Erythroblast (primary cell): ENCODE results near the gene HIVEP1.

Experiments
- DNase-seq, 2 experiments: peaks; one replicate each; lab custom pipeline; 2025; lab: John Stamatoyannopoulos, UW
- GATA1 ChIP-seq: IDR thresholded peaks from 2 replicates; pipeline ENCODE4 v1.6.1; 2011; ENCODE audit warnings: low read depth, mild to moderate bottlenecking, control low read depth, low read length, moderate library complexity
- POLR2A ChIP-seq: IDR thresholded peaks from 2 replicates; pipeline ENCODE4 v1.6.1; 2011; ENCODE audit warnings: mild to moderate bottlenecking, low read length

The HIVEP1 gene

GRCh38 chr6:12017876-12018401 is 5.8 kb downstream of the HIVEP1 start:
- TF ChIP-seq GATA1 (no peak), POLR2A (no peak)
- DNase-seq, result no peak

DNA sequence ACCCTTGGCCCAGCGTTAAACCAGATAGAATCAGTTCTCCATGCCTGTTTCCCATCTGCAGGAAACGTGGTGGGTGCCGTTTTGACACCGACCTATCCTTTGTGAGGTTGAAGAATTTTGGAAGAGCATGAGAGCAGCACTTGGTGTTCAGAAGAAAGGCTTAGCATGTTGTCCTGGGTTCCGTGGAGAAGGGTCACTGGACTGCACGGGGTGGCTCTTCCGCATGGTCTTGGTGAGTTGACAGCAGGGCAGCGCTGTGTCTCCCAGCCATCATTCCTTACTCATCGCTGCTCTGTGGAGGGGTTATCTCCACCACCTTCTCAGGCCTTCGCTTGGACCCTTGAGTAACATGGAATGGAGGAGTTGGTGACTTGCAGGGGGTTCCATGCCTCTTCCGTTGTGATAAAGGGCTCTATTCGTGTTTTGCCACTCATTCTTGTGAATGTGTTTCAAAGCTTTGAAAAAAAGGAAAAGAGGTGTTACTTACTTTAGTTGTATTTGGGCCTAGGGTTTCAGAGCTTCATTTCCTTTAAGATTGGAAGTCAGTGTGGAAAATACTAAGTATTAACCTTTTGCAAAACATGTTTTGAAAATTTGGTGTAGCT is 8.2 kb downstream of the HIVEP1 start:
- no peak for DNase-seq
- TF ChIP-seq POLR2A, result no peak
- TF ChIP-seq GATA1, result no peak

GRCh38 chr6:12022481-12022880 is 10.4 kb downstream of the HIVEP1 start:
- DNase-seq, result no peak
- no peak for TF ChIP-seq GATA1
- no peak for TF ChIP-seq POLR2A

DNA sequence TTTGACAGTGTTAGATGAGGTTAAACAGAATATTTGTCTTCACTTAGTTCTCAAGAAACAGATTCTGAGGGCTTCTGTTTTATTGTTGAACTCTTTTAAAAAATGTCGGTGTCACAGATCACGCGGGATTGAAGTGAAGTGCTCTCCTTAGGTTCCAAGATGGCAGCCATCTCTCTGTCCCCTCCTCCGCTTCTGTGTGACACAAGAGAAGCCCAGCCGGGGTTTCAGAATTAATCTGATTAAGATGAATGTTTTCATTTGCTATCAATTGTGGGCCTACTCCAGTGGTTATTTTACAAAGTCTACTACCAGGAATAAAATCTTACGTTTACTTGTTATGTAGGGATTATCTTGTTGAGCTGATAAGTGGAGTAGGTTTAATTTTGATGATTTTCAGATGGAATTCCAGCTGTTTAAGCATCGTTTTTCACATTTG is 10.9 kb downstream of the HIVEP1 start:
- no peak for TF ChIP-seq POLR2A
- peak in 1 of 2 experiments; percentile 20 for DNase-seq

DNA sequence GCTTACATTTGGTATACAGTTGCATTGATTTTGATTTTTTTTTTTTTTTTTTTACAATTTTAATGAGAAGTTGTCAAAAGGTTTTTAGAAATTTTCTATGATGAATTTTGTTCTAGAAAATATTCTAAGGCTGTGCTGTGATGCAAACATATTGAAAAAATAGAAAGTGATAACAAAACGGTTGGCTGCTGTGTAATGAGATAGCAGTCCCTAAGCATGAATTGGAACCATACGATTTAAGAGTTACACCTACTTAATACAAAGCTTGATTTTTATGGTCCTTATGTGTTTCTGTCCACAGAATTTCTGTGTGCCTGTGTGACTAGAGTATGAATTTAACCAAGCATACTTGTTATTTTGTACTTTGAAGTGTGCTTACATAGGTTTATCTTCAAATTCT is 12.1 kb downstream of the HIVEP1 start:
- peak; percentile 38 to 56 for DNase-seq
- TF ChIP-seq POLR2A (no peak), GATA1 (no peak)

GRCh38 chr6:12024699-12025434 is 12.8 kb downstream of the HIVEP1 start:
- no peak for TF ChIP-seq POLR2A
- no peak for TF ChIP-seq GATA1
- no peak for DNase-seq

DNA sequence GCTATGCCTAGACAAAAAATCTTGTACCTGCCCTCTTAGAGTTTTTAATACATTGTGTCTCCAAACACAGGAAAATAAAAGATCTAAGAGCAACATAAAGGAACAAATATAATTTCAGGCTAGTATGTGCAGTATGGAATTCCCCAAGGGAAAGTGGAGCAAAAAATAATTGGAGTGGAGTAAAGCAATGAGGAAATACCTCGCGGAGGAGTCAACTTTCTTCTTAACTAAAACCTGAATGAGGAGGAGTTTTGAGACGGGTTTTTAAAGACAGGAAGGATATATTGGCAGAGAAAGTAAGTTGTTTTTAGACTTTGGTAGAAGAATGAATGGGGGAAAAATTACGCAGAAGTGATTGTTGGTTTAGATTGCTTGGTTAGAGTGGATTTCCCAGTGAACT is 14.0 kb downstream of the HIVEP1 start:
- DNase-seq, result no peak
- TF ChIP-seq GATA1, result no peak
- TF ChIP-seq POLR2A, result no peak

GRCh38 chr6:12026833-12027232 is 14.7 kb downstream of the HIVEP1 start:
- no peak for TF ChIP-seq GATA1
- no peak for TF ChIP-seq POLR2A
- DNase-seq, result no peak

DNA sequence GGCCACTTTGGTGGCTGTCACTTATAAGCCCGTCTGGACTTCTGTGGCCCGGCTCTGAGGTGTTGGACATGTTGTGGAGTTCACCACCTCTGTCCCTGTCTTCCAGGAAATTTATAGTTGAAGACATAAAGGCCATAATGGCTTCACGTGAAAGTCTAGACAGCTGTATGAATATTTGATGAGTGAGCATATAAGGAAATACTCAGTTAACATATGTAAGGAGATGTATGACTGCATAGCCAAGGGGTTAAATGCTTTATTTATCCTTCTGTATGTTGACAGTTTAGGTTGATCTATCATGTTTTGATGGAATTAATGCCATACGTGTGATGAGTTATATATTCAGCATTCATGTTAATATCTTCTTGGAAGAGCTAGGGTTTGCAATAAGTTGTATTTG is 16.1 kb downstream of the HIVEP1 start:
- DNase-seq, result no peak
- TF ChIP-seq GATA1 (no peak), POLR2A (no peak)

DNA sequence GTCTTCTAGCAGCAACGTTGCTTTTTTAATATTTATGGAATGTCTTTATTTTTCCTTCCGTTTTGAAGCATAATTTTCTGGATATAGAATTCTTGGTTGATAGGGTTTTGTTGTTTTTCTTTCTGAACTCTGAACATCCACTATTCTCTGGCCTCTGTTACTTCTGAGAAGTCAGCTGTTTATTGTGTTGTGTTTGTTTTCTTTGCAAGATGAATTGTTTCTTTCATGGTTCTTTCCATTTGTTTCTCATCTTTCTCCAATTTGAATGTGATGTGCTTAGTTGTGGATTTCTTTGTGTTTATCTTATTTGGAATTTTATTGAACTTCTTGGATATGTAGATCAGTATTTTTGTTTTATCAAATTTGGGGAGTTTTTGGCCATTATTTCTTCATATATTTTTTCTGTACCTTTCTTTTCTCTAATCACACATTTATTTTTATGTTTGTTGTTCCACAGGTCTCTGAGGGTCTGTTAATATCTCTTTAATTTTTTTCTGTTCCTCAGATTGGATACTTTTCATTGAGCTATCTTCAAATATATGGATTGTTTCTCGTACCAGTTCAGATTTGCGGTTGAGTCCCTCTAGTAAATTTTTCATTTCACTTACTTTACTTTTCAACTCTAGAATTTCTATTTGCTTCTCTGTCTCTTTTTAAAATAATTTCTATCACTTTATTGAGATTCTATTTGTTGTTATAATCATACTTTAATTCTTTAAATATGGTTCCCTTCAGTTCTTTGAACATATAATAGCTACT is 18.0 kb downstream of the HIVEP1 start:
- TF ChIP-seq POLR2A (no peak), GATA1 (no peak)
- DNase-seq, result no peak

DNA sequence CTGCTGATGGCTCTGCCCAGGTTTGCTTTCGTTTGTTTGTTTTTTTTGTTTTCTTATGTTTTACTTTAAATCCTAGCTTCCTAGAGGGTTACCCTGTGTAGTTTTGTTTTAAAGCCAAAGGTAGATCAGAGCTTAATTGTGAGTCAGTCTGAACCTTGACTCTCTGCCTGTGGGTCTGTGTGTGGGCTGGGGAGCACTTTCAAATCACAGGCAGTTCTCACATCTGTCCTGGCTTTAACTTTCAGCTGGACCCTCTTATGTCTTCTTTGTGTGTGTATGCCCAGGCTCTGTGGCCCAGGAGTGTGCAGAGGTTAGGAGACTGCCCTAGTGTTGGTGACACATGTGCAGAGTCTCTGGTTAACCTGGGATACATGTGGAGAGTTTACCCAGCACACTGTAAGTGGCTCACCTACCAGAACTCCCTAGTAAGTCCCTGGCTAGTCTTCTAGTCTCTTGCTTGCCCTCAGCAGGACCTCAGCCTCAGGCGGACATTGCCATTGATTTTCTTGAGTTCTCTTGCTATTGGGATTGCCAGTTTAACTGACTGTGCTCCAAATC is 19.0 kb downstream of the HIVEP1 start:
- DNase-seq, result no peak
- TF ChIP-seq GATA1 (no peak), POLR2A (no peak)

DNA sequence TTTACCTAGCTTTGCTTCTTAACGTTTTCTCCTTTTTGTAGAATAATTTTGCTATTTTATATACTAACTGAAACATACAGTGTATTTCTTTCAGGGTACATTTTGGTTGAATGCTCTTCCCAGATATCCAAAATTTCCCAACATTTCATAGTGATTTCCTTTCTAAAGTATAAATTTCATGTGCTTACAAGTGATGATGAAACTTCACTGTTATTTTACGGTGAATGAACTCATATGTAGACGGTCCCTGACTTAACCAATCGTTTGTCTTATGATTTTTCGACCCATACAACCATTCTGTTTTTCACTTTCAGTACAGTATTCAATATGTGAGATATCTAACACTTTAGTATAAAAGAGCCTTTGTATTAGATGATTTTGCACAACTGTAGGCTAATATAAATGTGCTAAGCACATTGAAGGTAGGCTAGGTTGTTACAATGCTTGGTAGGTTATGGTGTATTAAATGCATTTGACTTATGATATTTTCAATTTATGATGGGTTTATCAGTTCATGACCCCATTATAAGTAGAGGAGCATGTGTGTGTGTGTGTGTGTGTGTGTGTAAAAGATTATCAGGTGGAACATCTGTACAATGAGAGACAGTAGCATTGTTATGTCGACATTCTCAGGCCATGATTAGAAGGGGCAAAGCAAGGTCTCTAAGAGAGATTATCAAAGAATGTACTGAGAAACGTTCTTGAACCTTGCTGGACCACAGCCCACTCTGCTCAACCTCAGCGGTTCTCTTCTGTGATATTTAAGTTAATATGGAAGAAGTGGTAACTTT is 20.9 kb downstream of the HIVEP1 start:
- no peak for TF ChIP-seq GATA1
- TF ChIP-seq POLR2A, result no peak
- peak in 1 of 2 experiments; percentile 40 for DNase-seq

- no peak for TF ChIP-seq POLR2A
- TF ChIP-seq GATA1, result no peak
- no peak for DNase-seq
These were observed 21.7 kb downstream of the HIVEP1 start for GRCh38 chr6:12033770-12034169.

- no peak for DNase-seq
- TF ChIP-seq GATA1 (no peak), POLR2A (no peak)
These were observed 22.2 kb downstream of the HIVEP1 start for GRCh38 chr6:12034349-12034748.
